ENCODE measurements around the gene NOX3. TPM values are rescaled to one million over a fixed set of nuclear protein-coding genes. Genes with fewer than 3 reads are reported as not detected.

NOX3 gene
- total RNA-seq, 2 experiments from 2014 or later = not detected

- H3K4me1 ChIP-seq (ENCODE audit: insufficient read depth, low read length) = no peaks in the 10 kb centered on the region
- no peaks in the 10 kb centered on the region for H3K9me3 Mint-ChIP-seq
- no peak overlapping the region for H3K4me3 ChIP-seq (ENCODE audit: low read length)
- no peak for TF ChIP-seq CTCF (IDR thresholded peaks at IDR 0.05)
- ChIA-PET CTCF (no interaction called here), POLR2A (no interaction called here)
- H3K27ac ChIP-seq (ENCODE audit: low read depth in 1 of 2, low read length in 2 of 2) = no peak overlapping the region
- H3K4me1 Mint-ChIP-seq (ENCODE audit: low read depth) = no peaks in the 10 kb centered on the region
- no peaks in the 10 kb centered on the region for H3K36me3 Mint-ChIP-seq (ENCODE audit: low read depth)
- H3K9me3 ChIP-seq (ENCODE audit: control insufficient read depth in 1 of 2, insufficient read depth in 1 of 2, low read length in 2 of 2) = no peaks in the 10 kb centered on the region
- H3K27me3 ChIP-seq (ENCODE audit: control insufficient read depth in 1 of 2, insufficient read depth in 2 of 2, low read length in 2 of 2) = no peaks in the 10 kb centered on the region
- no peak overlapping the region for H3K4me3 Mint-ChIP-seq
- intact Hi-C loops (cut with DNase I, micrococcal nuclease) = no loop called here
- no peaks in the 10 kb centered on the region for H3K27me3 Mint-ChIP-seq
- DNase-seq (no peak), ATAC-seq (ENCODE audit: poor library complexity) (no peak)
- no peak overlapping the region for H3K27ac Mint-ChIP-seq
- H3K36me3 ChIP-seq (ENCODE audit: insufficient read depth, low read length) = no peaks in the 10 kb centered on the region
Observed at GRCh38 chr6:155375801-155376200, 79.8 kb downstream of the NOX3 start.

- Histone ChIP-seq H3K4me1 (ENCODE audit: insufficient read depth, low read length) (no peaks in the 10 kb centered on the region), H3K27ac (ENCODE audit: low read depth in 1 of 2, low read length in 2 of 2) (no peak overlapping the region), H3K27me3 (ENCODE audit: control insufficient read depth in 1 of 2, insufficient read depth in 2 of 2, low read length in 2 of 2) (no peaks in the 10 kb centered on the region), H3K36me3 (ENCODE audit: insufficient read depth, low read length) (no peaks in the 10 kb centered on the region), H3K4me3 (ENCODE audit: low read length) (no peak overlapping the region), H3K9me3 (ENCODE audit: control insufficient read depth in 1 of 2, insufficient read depth in 1 of 2, low read length in 2 of 2) (no peaks in the 10 kb centered on the region)
- H3K9me3 Mint-ChIP-seq = no peaks in the 10 kb centered on the region
- CTCF ChIA-PET = interaction anchor here (1.2 kb wide), 1 partner anchor 9 kb away, joined by 3 read pairs; no protein-coding TSS in a partner anchor
- POLR2A ChIA-PET = no interaction called here
- H3K36me3 Mint-ChIP-seq (ENCODE audit: low read depth) = no peaks in the 10 kb centered on the region
- intact Hi-C loops (cut with DNase I, micrococcal nuclease) = no loop called here
- no peak for ATAC-seq (ENCODE audit: poor library complexity)
- no peak overlapping the region for H3K27ac Mint-ChIP-seq
- DNase-seq = no peak
- H3K27me3 Mint-ChIP-seq = no peaks in the 10 kb centered on the region
- no peak for TF ChIP-seq CTCF (IDR thresholded peaks at IDR 0.05)
- no peaks in the 10 kb centered on the region for H3K4me1 Mint-ChIP-seq (ENCODE audit: low read depth)
- no peak overlapping the region for H3K4me3 Mint-ChIP-seq
Observed at GRCh38 chr6:155374681-155375080, 81.0 kb downstream of the NOX3 start.

GRCh38 chr6:155373276-155373675 is 82.4 kb downstream of the NOX3 start:
- TF ChIP-seq CTCF (IDR thresholded peaks at IDR 0.05) = no peak
- H3K27me3 Mint-ChIP-seq = no peaks in the 10 kb centered on the region

More at GRCh38 chr6:155373276-155373675, 82.4 kb downstream of the NOX3 start:
- Histone ChIP-seq H3K27me3 (ENCODE audit: control insufficient read depth in 1 of 2, insufficient read depth in 2 of 2, low read length in 2 of 2) (no peaks in the 10 kb centered on the region), H3K36me3 (ENCODE audit: insufficient read depth, low read length) (no peaks in the 10 kb centered on the region), H3K27ac (ENCODE audit: low read depth in 1 of 2, low read length in 2 of 2) (no peak overlapping the region), H3K4me1 (ENCODE audit: insufficient read depth, low read length) (no peaks in the 10 kb centered on the region), H3K4me3 (ENCODE audit: low read length) (no peak overlapping the region), H3K9me3 (ENCODE audit: control insufficient read depth in 1 of 2, insufficient read depth in 1 of 2, low read length in 2 of 2) (no peaks in the 10 kb centered on the region)
- intact Hi-C loops (cut with DNase I, micrococcal nuclease) = no loop called here
- no peaks in the 10 kb centered on the region for H3K4me1 Mint-ChIP-seq (ENCODE audit: low read depth)
- ATAC-seq (ENCODE audit: poor library complexity) (no peak), DNase-seq (no peak)
- no peak overlapping the region for H3K27ac Mint-ChIP-seq
- H3K4me3 Mint-ChIP-seq = no peak overlapping the region
- H3K36me3 Mint-ChIP-seq (ENCODE audit: low read depth) = no peaks in the 10 kb centered on the region
- ChIA-PET POLR2A (no interaction called here), CTCF (no interaction called here)
- H3K9me3 Mint-ChIP-seq = no peaks in the 10 kb centered on the region

All from CD4-positive, alpha-beta T cell (primary cell).